T-helper 17 cell (primary cell): ENCODE data around the gene ARHGAP4. TPM values are rescaled to one million over a fixed set of nuclear protein-coding genes. Genes with fewer than 3 reads are reported as not detected.
A peak's percentile ranks its signal among the peaks of the same experiment; 100 is the strongest.

Experiments used
- ATAC-seq: fragments of 150-1000 bp; cut with Tn5 transposase; 2 replicates; pipeline ENCODE4 v1.10.0; 2021; ENCODE audit warnings: mild to moderate bottlenecking, moderate library complexity
- DNase-seq, 3 donors: peaks; one replicate each; pipeline versions ENCODE4 v3.0.0 to v3.0.0-alpha.2; 2020 to 2021
- H3K9me3 ChIP-seq: one replicate; pipeline ENCODE4 v1.7.0; 2013; ENCODE audit warnings: low read length, mild to moderate bottlenecking; ENCODE audit not compliant: control insufficient read depth, poor library complexity, severe bottlenecking
- H3K27ac Mint-ChIP-seq: one replicate; pipeline ENCODE4 v1.8.0; 2022; ENCODE audit warnings: mild to moderate bottlenecking, moderate library complexity, mixed read lengths
- H3K27me3 Mint-ChIP-seq: one replicate; pipeline ENCODE4 v1.8.0; 2022; ENCODE audit warnings: mixed read lengths
- H3K36me3 Mint-ChIP-seq: one replicate; pipeline ENCODE4 v1.8.0; 2022; ENCODE audit warnings: low read depth, mixed read lengths
- H3K4me1 Mint-ChIP-seq: one replicate; pipeline ENCODE4 v1.8.0; 2022; ENCODE audit warnings: mild to moderate bottlenecking, mixed read lengths
- H3K4me3 Mint-ChIP-seq: one replicate; pipeline ENCODE4 v1.8.0; 2022; ENCODE audit warnings: mild to moderate bottlenecking, moderate library complexity, mixed read lengths
- total RNA-seq, 4 donors: library from RNA in 2 of 4; stranded (reverse) in 2 of 4; gene quantifications; one replicate each; pipeline ENCODE4 v1.2.3 and lab custom pipeline; 2022 to 2026

The ARHGAP4 gene
- total RNA-seq, 2 donors from 2014 or later: 374 to 404 TPM

- H3K9me3 ChIP-seq: no peaks in the 10 kb centered on the region
- Mint-ChIP-seq H3K36me3 (no peaks in the 10 kb centered on the region), H3K27ac (no peak overlapping the region), H3K27me3 (peaks cover 6% of the 10 kb centered on the region), H3K4me3 (no peak overlapping the region), H3K4me1 (no peaks in the 10 kb centered on the region)
- DNase-seq (no peak), ATAC-seq (no peak)
Measured at GRCh38 chrX:153870288-153870690, 55.8 kb downstream of the ARHGAP4 start.

- ATAC-seq (no peak), DNase-seq (no peak)
- no peaks in the 10 kb centered on the region for H3K9me3 ChIP-seq
- Mint-ChIP-seq H3K27ac (no peak overlapping the region), H3K4me1 (no peaks in the 10 kb centered on the region), H3K36me3 (no peaks in the 10 kb centered on the region), H3K27me3 (peaks cover 6% of the 10 kb centered on the region), H3K4me3 (no peak overlapping the region)
Measured at GRCh38 chrX:153869473-153870287, 56.4 kb downstream of the ARHGAP4 start.

- DNase-seq: no peak
- H3K36me3 Mint-ChIP-seq: no peaks in the 10 kb centered on the region
- no peak overlapping the region for H3K4me3 Mint-ChIP-seq
- no peak for ATAC-seq
- peaks cover 6% of the 10 kb centered on the region for H3K27me3 Mint-ChIP-seq
- no peaks in the 10 kb centered on the region for H3K4me1 Mint-ChIP-seq
- H3K9me3 ChIP-seq: no peaks in the 10 kb centered on the region
- no peak overlapping the region for H3K27ac Mint-ChIP-seq
Measured at GRCh38 chrX:153868576-153869472, 57.2 kb downstream of the ARHGAP4 start.

- no peaks in the 10 kb centered on the region for H3K9me3 ChIP-seq
- Mint-ChIP-seq H3K4me3 (no peak overlapping the region), H3K4me1 (no peaks in the 10 kb centered on the region), H3K36me3 (no peaks in the 10 kb centered on the region), H3K27me3 (peaks cover 4% of the 10 kb centered on the region), H3K27ac (no peak overlapping the region)
- DNase-seq (no peak), ATAC-seq (no peak)
Measured at GRCh38 chrX:153867671-153868070, 58.4 kb downstream of the ARHGAP4 start.

GRCh38 chrX:153867139-153867538, 58.9 kb downstream of the ARHGAP4 start:
- Mint-ChIP-seq H3K36me3 (no peaks in the 10 kb centered on the region), H3K4me1 (no peaks in the 10 kb centered on the region), H3K27me3 (no peaks in the 10 kb centered on the region), H3K27ac (no peak overlapping the region), H3K4me3 (no peak overlapping the region)
- DNase-seq (no peak), ATAC-seq (no peak)
- H3K9me3 ChIP-seq: no peaks in the 10 kb centered on the region

- ATAC-seq (no peak), DNase-seq (no peak)
- Mint-ChIP-seq H3K4me3 (no peak overlapping the region), H3K36me3 (no peaks in the 10 kb centered on the region), H3K27ac (no peak overlapping the region), H3K27me3 (no peaks in the 10 kb centered on the region), H3K4me1 (no peaks in the 10 kb centered on the region)
- no peaks in the 10 kb centered on the region for H3K9me3 ChIP-seq
Measured at GRCh38 chrX:153866302-153867019, 59.6 kb downstream of the ARHGAP4 start.

GRCh38 chrX:153865685-153866084, 60.4 kb downstream of the ARHGAP4 start:
- peaks cover 2% of the 10 kb centered on the region for H3K4me1 Mint-ChIP-seq
- H3K36me3 Mint-ChIP-seq: no peaks in the 10 kb centered on the region
- DNase-seq (no peak), ATAC-seq (no peak)
- H3K4me3 Mint-ChIP-seq: peak overlapping the region; percentile 31
- no peaks in the 10 kb centered on the region for H3K27me3 Mint-ChIP-seq
- H3K9me3 ChIP-seq: no peaks in the 10 kb centered on the region
- no peak overlapping the region for H3K27ac Mint-ChIP-seq

- ATAC-seq (no peak), DNase-seq (no peak)
- Mint-ChIP-seq H3K27me3 (no peaks in the 10 kb centered on the region), H3K4me3 (no peak overlapping the region), H3K4me1 (peaks cover 2% of the 10 kb centered on the region), H3K27ac (no peak overlapping the region), H3K36me3 (no peaks in the 10 kb centered on the region)
- H3K9me3 ChIP-seq: no peaks in the 10 kb centered on the region
Measured at GRCh38 chrX:153865321-153865580, 60.8 kb downstream of the ARHGAP4 start.

GRCh38 chrX:153864561-153865320, 61.3 kb downstream of the ARHGAP4 start:
- H3K9me3 ChIP-seq: no peaks in the 10 kb centered on the region
- ATAC-seq: no peak
- DNase-seq: no peak
- H3K36me3 Mint-ChIP-seq: no peaks in the 10 kb centered on the region
- H3K27ac Mint-ChIP-seq: no peak overlapping the region
- H3K4me3 Mint-ChIP-seq: no peak overlapping the region
- H3K27me3 Mint-ChIP-seq: no peaks in the 10 kb centered on the region
- peaks cover 2% of the 10 kb centered on the region for H3K4me1 Mint-ChIP-seq

GRCh38 chrX:153864101-153864500, 62.0 kb downstream of the ARHGAP4 start:
- no peaks in the 10 kb centered on the region for H3K9me3 ChIP-seq
- ATAC-seq (no peak), DNase-seq (no peak)
- H3K36me3 Mint-ChIP-seq: no peaks in the 10 kb centered on the region
- H3K4me1 Mint-ChIP-seq: peaks cover 5% of the 10 kb centered on the region
- no peaks in the 10 kb centered on the region for H3K27me3 Mint-ChIP-seq
- H3K27ac Mint-ChIP-seq: no peak overlapping the region
- H3K4me3 Mint-ChIP-seq: no peak overlapping the region

GRCh38 chrX:153863251-153863991, 62.6 kb downstream of the ARHGAP4 start:
- DNase-seq: no peak
- no peaks in the 10 kb centered on the region for H3K36me3 Mint-ChIP-seq
- no peaks in the 10 kb centered on the region for H3K9me3 ChIP-seq
- H3K27me3 Mint-ChIP-seq: no peaks in the 10 kb centered on the region
- ATAC-seq: no peak
- H3K4me1 Mint-ChIP-seq: peaks cover 5% of the 10 kb centered on the region
- H3K4me3 Mint-ChIP-seq: no peak overlapping the region
- no peak overlapping the region for H3K27ac Mint-ChIP-seq
